Measurements from ENCODE around the gene BUD31. TPM values are rescaled to one million over a fixed set of nuclear protein-coding genes. Genes with fewer than 3 reads are reported as not detected.

The BUD31 gene
- total and polyA plus RNA-seq, 2 of the 13 experiments (the other 11 are each of a cell fraction or from before 2014, with no cell fraction given), result 35.1 to 79.1 TPM

DNA sequence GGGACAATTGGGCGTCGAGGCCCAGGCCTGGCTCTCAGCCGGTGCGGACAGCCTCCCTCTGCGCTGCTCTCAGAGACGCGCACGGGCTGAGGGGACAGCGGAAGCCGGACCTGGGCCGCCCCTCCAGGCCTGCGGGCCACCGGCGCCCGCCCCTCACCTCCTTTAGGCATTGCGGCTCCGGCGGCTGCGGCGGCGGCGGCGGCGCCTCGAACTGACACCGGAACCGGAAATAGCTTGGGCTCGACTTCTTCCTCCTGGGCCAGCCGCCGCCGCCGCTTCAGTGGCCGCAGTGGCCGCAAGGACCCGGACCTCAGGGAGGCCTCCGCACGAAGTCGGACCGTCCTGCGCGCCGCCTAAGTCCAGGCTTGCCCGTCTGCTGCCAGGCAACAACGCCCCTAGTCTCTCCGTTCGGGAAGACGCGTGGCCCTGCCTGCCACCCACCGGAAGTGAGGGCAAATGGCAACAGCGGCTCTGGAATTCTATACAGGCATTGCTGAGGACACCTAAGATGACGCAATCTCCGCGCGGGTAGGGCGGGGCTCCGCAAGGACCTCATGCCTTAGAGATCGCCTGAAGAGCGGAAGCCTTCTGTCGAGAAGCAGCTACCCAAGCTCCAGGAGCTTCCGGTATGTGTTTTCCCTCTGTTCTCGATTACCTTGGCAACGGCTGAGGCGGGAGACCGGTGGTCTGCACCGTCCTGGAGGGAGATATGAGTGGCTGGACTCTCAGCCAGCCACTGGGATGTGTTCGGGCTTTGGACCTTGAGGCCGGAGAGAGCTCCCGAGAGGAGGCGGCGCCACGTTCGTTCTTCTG lies at the start of gene BUD31, which contains the start of gene PDAP1 (continued):
- peak in 1 of 2 experiments; percentile 93; a peak in 2 of 4 replicates for TF ChIP-seq KLF16 (CRISPR knock-in tag; IDR thresholded peaks at IDR 0.05)
- peak; percentile 80; the same call in 1 of the 2 replicates for TF ChIP-seq HIVEP1 (CRISPR knock-in tag; IDR thresholded peaks at IDR 0.05)
- TF ChIP-seq SP2 (CRISPR knock-in tag; IDR thresholded peaks at IDR 0.05), result peak; percentile 48
- TF ChIP-seq, protein P1, sequence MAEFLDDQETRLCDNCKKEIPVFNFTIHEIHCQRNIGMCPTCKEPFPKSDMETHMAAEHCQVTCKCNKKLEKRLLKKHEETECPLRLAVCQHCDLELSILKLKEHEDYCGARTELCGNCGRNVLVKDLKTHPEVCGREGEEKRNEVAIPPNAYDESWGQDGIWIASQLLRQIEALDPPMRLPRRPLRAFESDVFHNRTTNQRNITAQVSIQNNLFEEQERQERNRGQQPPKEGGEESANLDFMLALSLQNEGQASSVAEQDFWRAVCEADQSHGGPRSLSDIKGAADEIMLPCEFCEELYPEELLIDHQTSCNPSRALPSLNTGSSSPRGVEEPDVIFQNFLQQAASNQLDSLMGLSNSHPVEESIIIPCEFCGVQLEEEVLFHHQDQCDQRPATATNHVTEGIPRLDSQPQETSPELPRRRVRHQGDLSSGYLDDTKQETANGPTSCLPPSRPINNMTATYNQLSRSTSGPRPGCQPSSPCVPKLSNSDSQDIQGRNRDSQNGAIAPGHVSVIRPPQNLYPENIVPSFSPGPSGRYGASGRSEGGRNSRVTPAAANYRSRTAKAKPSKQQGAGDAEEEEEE (CRISPR knock-in tag; IDR thresholded peaks at IDR 0.05; ENCODE audit: borderline replicate concordance), result no peak
- TF ChIP-seq, protein P2, sequence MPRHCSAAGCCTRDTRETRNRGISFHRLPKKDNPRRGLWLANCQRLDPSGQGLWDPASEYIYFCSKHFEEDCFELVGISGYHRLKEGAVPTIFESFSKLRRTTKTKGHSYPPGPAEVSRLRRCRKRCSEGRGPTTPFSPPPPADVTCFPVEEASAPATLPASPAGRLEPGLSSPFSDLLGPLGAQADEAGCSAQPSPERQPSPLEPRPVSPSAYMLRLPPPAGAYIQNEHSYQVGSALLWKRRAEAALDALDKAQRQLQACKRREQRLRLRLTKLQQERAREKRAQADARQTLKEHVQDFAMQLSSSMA (CRISPR knock-in tag; IDR thresholded peaks at IDR 0.05), result peak; percentile 93
- TF ChIP-seq HNRNPK (IDR thresholded peaks at IDR 0.05; ENCODE audit: low read depth, low read length, poor library complexity, severe bottlenecking), result no peak
- TF ChIP-seq DNMT1 (CRISPR knock-in tag; IDR thresholded peaks at IDR 0.05), result 0 out of 2 replicates have a peak, but pooled peaks have one; percentile 33
- TF ChIP-seq ZNF724P (CRISPR knock-in tag; IDR thresholded peaks at IDR 0.05; ENCODE audit: borderline replicate concordance), result peak; percentile 64; the same call in 1 of the 2 replicates
- peak; percentile 86; the same call in 1 of the 2 replicates for TF ChIP-seq ZNF713 (CRISPR knock-in tag; IDR thresholded peaks at IDR 0.05)
- TF ChIP-seq ZNF180 (CRISPR knock-in tag; IDR thresholded peaks at IDR 0.05; ENCODE audit: borderline replicate concordance, low read depth), result no peak
- TF ChIP-seq, protein P3, sequence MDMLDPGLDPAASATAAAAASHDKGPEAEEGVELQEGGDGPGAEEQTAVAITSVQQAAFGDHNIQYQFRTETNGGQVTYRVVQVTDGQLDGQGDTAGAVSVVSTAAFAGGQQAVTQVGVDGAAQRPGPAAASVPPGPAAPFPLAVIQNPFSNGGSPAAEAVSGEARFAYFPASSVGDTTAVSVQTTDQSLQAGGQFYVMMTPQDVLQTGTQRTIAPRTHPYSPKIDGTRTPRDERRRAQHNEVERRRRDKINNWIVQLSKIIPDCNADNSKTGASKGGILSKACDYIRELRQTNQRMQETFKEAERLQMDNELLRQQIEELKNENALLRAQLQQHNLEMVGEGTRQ (IDR thresholded peaks at IDR 0.05; ENCODE audit: low read depth, low read length), result no peak
- TF ChIP-seq, protein P3 (CRISPR knock-in tag; IDR thresholded peaks at IDR 0.05; ENCODE audit: borderline replicate concordance), result no peak
- TF ChIP-seq YEATS2 (CRISPR knock-in tag; IDR thresholded peaks at IDR 0.05; ENCODE audit: borderline replicate concordance), result peak; percentile 97
- no peak for TF ChIP-seq POLR2AphosphoS2 (IDR thresholded peaks at IDR 0.05; ENCODE audit: low read depth, low read length)
- TF ChIP-seq ZNF616 (CRISPR knock-in tag; IDR thresholded peaks at IDR 0.05; ENCODE audit: low read depth), result no peak
- TF ChIP-seq, protein P4, sequence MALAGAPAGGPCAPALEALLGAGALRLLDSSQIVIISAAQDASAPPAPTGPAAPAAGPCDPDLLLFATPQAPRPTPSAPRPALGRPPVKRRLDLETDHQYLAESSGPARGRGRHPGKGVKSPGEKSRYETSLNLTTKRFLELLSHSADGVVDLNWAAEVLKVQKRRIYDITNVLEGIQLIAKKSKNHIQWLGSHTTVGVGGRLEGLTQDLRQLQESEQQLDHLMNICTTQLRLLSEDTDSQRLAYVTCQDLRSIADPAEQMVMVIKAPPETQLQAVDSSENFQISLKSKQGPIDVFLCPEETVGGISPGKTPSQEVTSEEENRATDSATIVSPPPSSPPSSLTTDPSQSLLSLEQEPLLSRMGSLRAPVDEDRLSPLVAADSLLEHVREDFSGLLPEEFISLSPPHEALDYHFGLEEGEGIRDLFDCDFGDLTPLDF (CRISPR knock-in tag; IDR thresholded peaks at IDR 0.05), result 0 out of 2 replicates have a peak, but pooled peaks have one; percentile 8
- TF ChIP-seq, protein P5, sequence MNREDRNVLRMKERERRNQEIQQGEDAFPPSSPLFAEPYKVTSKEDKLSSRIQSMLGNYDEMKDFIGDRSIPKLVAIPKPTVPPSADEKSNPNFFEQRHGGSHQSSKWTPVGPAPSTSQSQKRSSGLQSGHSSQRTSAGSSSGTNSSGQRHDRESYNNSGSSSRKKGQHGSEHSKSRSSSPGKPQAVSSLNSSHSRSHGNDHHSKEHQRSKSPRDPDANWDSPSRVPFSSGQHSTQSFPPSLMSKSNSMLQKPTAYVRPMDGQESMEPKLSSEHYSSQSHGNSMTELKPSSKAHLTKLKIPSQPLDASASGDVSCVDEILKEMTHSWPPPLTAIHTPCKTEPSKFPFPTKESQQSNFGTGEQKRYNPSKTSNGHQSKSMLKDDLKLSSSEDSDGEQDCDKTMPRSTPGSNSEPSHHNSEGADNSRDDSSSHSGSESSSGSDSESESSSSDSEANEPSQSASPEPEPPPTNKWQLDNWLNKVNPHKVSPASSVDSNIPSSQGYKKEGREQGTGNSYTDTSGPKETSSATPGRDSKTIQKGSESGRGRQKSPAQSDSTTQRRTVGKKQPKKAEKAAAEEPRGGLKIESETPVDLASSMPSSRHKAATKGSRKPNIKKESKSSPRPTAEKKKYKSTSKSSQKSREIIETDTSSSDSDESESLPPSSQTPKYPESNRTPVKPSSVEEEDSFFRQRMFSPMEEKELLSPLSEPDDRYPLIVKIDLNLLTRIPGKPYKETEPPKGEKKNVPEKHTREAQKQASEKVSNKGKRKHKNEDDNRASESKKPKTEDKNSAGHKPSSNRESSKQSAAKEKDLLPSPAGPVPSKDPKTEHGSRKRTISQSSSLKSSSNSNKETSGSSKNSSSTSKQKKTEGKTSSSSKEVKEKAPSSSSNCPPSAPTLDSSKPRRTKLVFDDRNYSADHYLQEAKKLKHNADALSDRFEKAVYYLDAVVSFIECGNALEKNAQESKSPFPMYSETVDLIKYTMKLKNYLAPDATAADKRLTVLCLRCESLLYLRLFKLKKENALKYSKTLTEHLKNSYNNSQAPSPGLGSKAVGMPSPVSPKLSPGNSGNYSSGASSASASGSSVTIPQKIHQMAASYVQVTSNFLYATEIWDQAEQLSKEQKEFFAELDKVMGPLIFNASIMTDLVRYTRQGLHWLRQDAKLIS (CRISPR knock-in tag; IDR thresholded peaks at IDR 0.05), result 0 out of 2 replicates have a peak, but pooled peaks have one; percentile 20
- TF ChIP-seq ADNP (CRISPR knock-in tag; IDR thresholded peaks at IDR 0.05), result no peak
- no peak for TF ChIP-seq ZNF263 (CRISPR knock-in tag; IDR thresholded peaks at IDR 0.05)

Measured in HepG2 (cell line).